ENCODE results near the gene COPA.

COPA gene

GRCh38 chr1:160322831-160323230 lies 20.2 kb downstream of the COPA start:
- Histone ChIP-seq H3K4me3 (replicated peaks; ENCODE audit: insufficient read depth, low read length) (no peak overlapping the region), H3K27ac (replicated peaks) (no peak overlapping the region), H3K27me3 (ENCODE audit: insufficient read depth, poor library complexity, severe bottlenecking) (no peaks in the 10 kb centered on the region)
- TF ChIP-seq, protein P1, sequence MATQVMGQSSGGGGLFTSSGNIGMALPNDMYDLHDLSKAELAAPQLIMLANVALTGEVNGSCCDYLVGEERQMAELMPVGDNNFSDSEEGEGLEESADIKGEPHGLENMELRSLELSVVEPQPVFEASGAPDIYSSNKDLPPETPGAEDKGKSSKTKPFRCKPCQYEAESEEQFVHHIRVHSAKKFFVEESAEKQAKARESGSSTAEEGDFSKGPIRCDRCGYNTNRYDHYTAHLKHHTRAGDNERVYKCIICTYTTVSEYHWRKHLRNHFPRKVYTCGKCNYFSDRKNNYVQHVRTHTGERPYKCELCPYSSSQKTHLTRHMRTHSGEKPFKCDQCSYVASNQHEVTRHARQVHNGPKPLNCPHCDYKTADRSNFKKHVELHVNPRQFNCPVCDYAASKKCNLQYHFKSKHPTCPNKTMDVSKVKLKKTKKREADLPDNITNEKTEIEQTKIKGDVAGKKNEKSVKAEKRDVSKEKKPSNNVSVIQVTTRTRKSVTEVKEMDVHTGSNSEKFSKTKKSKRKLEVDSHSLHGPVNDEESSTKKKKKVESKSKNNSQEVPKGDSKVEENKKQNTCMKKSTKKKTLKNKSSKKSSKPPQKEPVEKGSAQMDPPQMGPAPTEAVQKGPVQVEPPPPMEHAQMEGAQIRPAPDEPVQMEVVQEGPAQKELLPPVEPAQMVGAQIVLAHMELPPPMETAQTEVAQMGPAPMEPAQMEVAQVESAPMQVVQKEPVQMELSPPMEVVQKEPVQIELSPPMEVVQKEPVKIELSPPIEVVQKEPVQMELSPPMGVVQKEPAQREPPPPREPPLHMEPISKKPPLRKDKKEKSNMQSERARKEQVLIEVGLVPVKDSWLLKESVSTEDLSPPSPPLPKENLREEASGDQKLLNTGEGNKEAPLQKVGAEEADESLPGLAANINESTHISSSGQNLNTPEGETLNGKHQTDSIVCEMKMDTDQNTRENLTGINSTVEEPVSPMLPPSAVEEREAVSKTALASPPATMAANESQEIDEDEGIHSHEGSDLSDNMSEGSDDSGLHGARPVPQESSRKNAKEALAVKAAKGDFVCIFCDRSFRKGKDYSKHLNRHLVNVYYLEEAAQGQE (IDR thresholded peaks at IDR 0.05; ENCODE audit: insufficient replicate concordance, low read depth), result no peak
- no peak for TF ChIP-seq SPI1 (IDR thresholded peaks at IDR 0.05; ENCODE audit: borderline replicate concordance, low read depth)
- no peak for TF ChIP-seq GABPA (IDR thresholded peaks at IDR 0.05; ENCODE audit: low read depth)
- no peak for TF ChIP-seq POLR2AphosphoS5 (IDR thresholded peaks at IDR 0.05; ENCODE audit: low read depth)
- TF ChIP-seq, protein P2, sequence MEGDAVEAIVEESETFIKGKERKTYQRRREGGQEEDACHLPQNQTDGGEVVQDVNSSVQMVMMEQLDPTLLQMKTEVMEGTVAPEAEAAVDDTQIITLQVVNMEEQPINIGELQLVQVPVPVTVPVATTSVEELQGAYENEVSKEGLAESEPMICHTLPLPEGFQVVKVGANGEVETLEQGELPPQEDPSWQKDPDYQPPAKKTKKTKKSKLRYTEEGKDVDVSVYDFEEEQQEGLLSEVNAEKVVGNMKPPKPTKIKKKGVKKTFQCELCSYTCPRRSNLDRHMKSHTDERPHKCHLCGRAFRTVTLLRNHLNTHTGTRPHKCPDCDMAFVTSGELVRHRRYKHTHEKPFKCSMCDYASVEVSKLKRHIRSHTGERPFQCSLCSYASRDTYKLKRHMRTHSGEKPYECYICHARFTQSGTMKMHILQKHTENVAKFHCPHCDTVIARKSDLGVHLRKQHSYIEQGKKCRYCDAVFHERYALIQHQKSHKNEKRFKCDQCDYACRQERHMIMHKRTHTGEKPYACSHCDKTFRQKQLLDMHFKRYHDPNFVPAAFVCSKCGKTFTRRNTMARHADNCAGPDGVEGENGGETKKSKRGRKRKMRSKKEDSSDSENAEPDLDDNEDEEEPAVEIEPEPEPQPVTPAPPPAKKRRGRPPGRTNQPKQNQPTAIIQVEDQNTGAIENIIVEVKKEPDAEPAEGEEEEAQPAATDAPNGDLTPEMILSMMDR (IDR thresholded peaks at IDR 0.05; ENCODE audit: insufficient read depth, low read length), result no peak
- DNase-seq (ENCODE audit: low read depth in 1 of 2, low spot score in 1 of 2), result no peak

DNA sequence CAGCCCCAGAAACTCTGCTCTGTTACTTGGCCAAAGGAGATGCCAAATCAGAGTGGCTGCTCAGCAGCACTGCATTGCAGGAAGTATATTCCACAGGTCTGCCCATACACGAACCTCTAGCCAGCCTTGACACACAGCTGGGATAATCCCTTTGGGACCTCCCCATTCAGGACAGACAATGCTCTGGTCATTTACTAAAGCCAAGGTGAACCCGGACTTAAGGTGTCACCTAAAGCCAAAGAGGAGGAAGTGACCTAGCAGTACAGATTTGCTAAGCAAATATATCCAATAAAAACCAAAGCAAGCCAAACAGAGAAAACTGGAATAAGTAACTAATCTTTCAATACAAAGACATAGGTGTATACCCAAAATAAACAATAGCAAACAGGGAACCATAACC lies 27.7 kb downstream of the COPA start:
- Histone ChIP-seq H3K27ac (replicated peaks) (no peak overlapping the region), H3K4me3 (replicated peaks; ENCODE audit: insufficient read depth, low read length) (no peak overlapping the region), H3K27me3 (ENCODE audit: insufficient read depth, poor library complexity, severe bottlenecking) (no peaks in the 10 kb centered on the region)
- TF ChIP-seq SPI1 (IDR thresholded peaks at IDR 0.05; ENCODE audit: borderline replicate concordance, low read depth) (no peak), GABPA (IDR thresholded peaks at IDR 0.05; ENCODE audit: low read depth) (no peak), POLR2AphosphoS5 (IDR thresholded peaks at IDR 0.05; ENCODE audit: low read depth) (no peak)
- TF ChIP-seq, protein P1 (IDR thresholded peaks at IDR 0.05; ENCODE audit: insufficient replicate concordance, low read depth), result no peak
- TF ChIP-seq, protein P2 (IDR thresholded peaks at IDR 0.05; ENCODE audit: insufficient read depth, low read length), result no peak
- no peak for DNase-seq (ENCODE audit: low read depth in 1 of 2, low spot score in 1 of 2)

DNA sequence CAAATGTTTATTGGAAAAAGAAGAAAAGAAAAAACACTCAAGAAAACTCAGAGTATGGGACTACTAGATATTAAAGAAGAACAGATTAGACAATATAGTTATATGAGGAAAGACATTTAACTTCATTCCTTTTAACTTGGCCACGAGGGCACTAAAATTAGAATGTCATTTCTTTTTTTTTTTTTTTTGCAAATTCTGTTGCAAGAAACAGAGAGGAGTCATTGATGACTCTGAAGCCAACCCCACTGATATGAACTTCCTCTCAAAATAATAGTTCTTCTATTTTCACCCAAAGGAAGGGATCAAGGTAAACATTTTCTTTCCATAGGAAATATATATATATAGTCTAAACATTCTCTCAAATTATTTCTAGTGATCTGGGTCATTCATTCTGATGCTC lies 33.5 kb downstream of the COPA start:
- no peak overlapping the region for H3K4me3 ChIP-seq (replicated peaks; ENCODE audit: insufficient read depth, low read length)
- H3K27me3 ChIP-seq (ENCODE audit: insufficient read depth, poor library complexity, severe bottlenecking), result no peaks in the 10 kb centered on the region
- H3K27ac ChIP-seq (replicated peaks), result no peak overlapping the region
- no peak for DNase-seq (ENCODE audit: low read depth in 1 of 2, low spot score in 1 of 2)
- TF ChIP-seq, protein P1 (IDR thresholded peaks at IDR 0.05; ENCODE audit: insufficient replicate concordance, low read depth), result no peak
- TF ChIP-seq, protein P2 (IDR thresholded peaks at IDR 0.05; ENCODE audit: insufficient read depth, low read length), result no peak
- TF ChIP-seq SPI1 (IDR thresholded peaks at IDR 0.05; ENCODE audit: borderline replicate concordance, low read depth), result no peak
- TF ChIP-seq GABPA (IDR thresholded peaks at IDR 0.05; ENCODE audit: low read depth), result no peak
- TF ChIP-seq POLR2AphosphoS5 (IDR thresholded peaks at IDR 0.05; ENCODE audit: low read depth), result no peak
